Activated T-helper 1 cell treated with Interleukin-2 at 50 U/mL for 16 hours (primary cell): ENCODE data around the gene GABBR2.

Experiments used
- DNase-seq: peaks from one replicate; pipeline ENCODE4 v3.0.0-alpha.2; 2020; ENCODE audit warnings: low read depth

Gene GABBR2

GRCh38 chr9:98369471-98369870 lies 339.3 kb downstream of the GABBR2 start:
- DNase-seq, result no peak

- no peak for DNase-seq
Observed at GRCh38 chr9:98369066-98369425, 339.7 kb downstream of the GABBR2 start.

GRCh38 chr9:98368366-98369065 lies 340.2 kb downstream of the GABBR2 start:
- DNase-seq, result no peak

GRCh38 chr9:98367923-98368322 lies 340.8 kb downstream of the GABBR2 start:
- DNase-seq, result no peak

GRCh38 chr9:98367371-98367900 lies 341.3 kb downstream of the GABBR2 start:
- DNase-seq, result no peak

GRCh38 chr9:98365781-98366180 lies 343.0 kb downstream of the GABBR2 start:
- DNase-seq, result no peak

- DNase-seq, result no peak
Observed at GRCh38 chr9:98365227-98365669, 343.5 kb downstream of the GABBR2 start.

- DNase-seq, result no peak
Observed at GRCh38 chr9:98364086-98364485, 344.6 kb downstream of the GABBR2 start.

- DNase-seq, result no peak
Observed at GRCh38 chr9:98363644-98364043, 345.1 kb downstream of the GABBR2 start.

GRCh38 chr9:98362624-98363252 lies 346.0 kb downstream of the GABBR2 start:
- no peak for DNase-seq

GRCh38 chr9:98361645-98362044 lies 347.1 kb downstream of the GABBR2 start:
- DNase-seq, result no peak

GRCh38 chr9:98360176-98360708 lies 348.5 kb downstream of the GABBR2 start:
- no peak for DNase-seq

GRCh38 chr9:98359569-98359968 lies 349.2 kb downstream of the GABBR2 start:
- no peak for DNase-seq

- no peak for DNase-seq
Observed at GRCh38 chr9:98357921-98358535, 350.7 kb downstream of the GABBR2 start.

- DNase-seq, result no peak
Observed at GRCh38 chr9:98356953-98357690, 351.6 kb downstream of the GABBR2 start.

GRCh38 chr9:98356326-98356725 lies 352.4 kb downstream of the GABBR2 start:
- no peak for DNase-seq

GRCh38 chr9:98351370-98351769 lies 357.4 kb downstream of the GABBR2 start:
- no peak for DNase-seq

- no peak for DNase-seq
Observed at GRCh38 chr9:98347642-98348041, 361.1 kb downstream of the GABBR2 start.

- DNase-seq, result no peak
Observed at GRCh38 chr9:98345011-98345410, 363.7 kb downstream of the GABBR2 start.

- no peak for DNase-seq
Observed at GRCh38 chr9:98344581-98344980, 364.2 kb downstream of the GABBR2 start.

GRCh38 chr9:98342820-98343210 lies 365.9 kb downstream of the GABBR2 start:
- no peak for DNase-seq
